IPS-18a (cell line): ENCODE measurements around the gene STRA8.

Experiments
- H3K27ac ChIP-seq: one replicate; pipeline ENCODE4 v1.5.1; 2013; ENCODE audit warnings: low read length
- H3K27me3 ChIP-seq: one replicate; pipeline ENCODE4 v1.6.1; 2013; ENCODE audit warnings: mild to moderate bottlenecking, low read length; ENCODE audit not compliant: control insufficient read depth, insufficient read depth
- H3K36me3 ChIP-seq: one replicate; pipeline ENCODE4 v1.6.1; 2013; ENCODE audit warnings: low read depth, low read length; ENCODE audit not compliant: control insufficient read depth
- H3K4me1 ChIP-seq: one replicate; pipeline ENCODE4 v1.6.1; 2013; ENCODE audit warnings: low read depth, low read length; ENCODE audit not compliant: control insufficient read depth
- H3K4me3 ChIP-seq: one replicate; pipeline ENCODE4 v1.5.1; 2013; ENCODE audit warnings: low read length
- H3K9ac ChIP-seq: one replicate; pipeline ENCODE4 v1.6.1; 2013; ENCODE audit warnings: mild to moderate bottlenecking, low read length, moderate library complexity
- H3K9me3 ChIP-seq: one replicate; pipeline ENCODE4 v1.6.1; 2013; ENCODE audit warnings: low read depth, low read length; ENCODE audit not compliant: control insufficient read depth

STRA8 gene

DNA sequence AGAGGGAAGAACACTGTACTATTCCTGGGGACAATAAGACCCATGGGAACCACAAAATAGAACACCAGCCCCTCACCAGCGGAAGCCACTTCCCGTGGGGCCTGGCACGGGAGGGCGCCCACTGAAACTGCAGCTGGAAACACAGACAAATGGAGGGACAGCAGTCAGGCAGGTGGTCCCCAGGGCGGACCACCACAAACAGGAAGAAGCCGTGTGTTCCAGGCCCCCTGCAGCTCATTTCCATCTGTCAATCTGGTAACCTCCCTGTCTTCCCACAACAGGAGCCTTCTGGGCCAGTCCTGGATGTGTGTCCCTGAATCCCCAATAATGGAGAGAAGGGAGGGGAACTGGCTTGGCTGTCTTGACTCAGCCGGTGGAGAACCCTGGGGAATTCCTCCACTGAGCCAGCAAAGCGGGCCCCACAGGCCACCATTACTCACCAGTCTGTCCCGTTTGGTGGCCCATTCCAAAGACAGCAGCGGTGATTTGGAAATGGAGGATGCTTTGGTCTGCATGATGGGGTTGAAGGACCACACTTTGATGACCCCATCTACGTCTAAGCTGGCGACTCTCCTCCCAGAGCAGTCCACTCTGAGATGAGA is 39.0 kb upstream of the STRA8 start:
- Histone ChIP-seq H3K4me1 (peaks cover 1% of the 10 kb centered on the region), H3K9me3 (no peaks in the 10 kb centered on the region), H3K4me3 (no peak overlapping the region), H3K36me3 (peaks cover 7% of the 10 kb centered on the region), H3K27me3 (no peaks in the 10 kb centered on the region), H3K9ac (no peak overlapping the region), H3K27ac (no peak overlapping the region)

DNA sequence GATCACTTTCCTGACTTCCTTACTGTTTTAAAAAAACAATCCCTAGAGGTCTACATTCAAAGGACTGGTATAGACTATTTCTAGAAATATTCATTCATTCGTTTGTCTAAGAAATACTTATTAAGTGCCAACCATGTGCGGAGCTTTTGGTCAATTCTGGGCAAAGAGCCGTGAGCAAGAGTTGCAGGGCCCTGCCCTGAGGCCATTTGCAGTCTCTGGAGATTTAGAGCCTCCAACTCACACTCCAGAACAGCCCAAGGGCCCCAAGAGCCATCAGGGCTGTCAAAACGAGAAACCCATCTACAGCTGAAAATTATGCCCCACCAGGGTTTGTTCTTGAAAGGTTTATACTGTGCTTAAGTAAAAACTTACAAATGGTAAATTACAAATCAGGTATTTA is 38.5 kb upstream of the STRA8 start:
- Histone ChIP-seq H3K4me3 (no peak overlapping the region), H3K4me1 (peaks cover 3% of the 10 kb centered on the region), H3K27ac (no peak overlapping the region), H3K36me3 (peaks cover 7% of the 10 kb centered on the region), H3K9me3 (no peaks in the 10 kb centered on the region), H3K9ac (no peak overlapping the region), H3K27me3 (no peaks in the 10 kb centered on the region)

GRCh38 chr7:135195968-135196629 is 37.5 kb upstream of the STRA8 start:
- no peak overlapping the region for H3K27ac ChIP-seq

DNA sequence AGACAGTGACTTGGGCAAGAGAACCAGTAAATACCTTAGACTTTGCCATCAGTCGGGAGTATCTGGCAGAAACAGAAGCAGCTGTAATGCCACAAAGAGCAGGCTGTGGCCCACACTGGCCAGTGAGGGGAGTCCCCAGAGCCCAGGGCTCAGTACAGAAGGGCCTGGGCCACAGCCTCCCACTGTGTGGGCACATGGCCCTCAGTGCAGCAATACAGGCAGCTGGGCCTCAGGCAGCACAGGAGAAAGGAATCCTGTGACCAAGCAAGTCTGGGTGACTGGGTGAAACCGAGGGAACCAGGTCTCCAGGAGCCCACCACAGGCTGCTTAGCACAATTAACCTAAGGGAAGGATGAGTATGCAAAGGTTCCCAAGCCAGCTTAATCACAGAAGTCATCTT is 36.3 kb upstream of the STRA8 start:
- H3K27me3 ChIP-seq = no peaks in the 10 kb centered on the region
- no peak overlapping the region for H3K27ac ChIP-seq
- peaks cover 3% of the 10 kb centered on the region for H3K4me1 ChIP-seq
- H3K9ac ChIP-seq = no peak overlapping the region
- no peak overlapping the region for H3K4me3 ChIP-seq
- H3K9me3 ChIP-seq = no peaks in the 10 kb centered on the region
- H3K36me3 ChIP-seq = peaks cover 7% of the 10 kb centered on the region

More at GRCh38 chr7:135195968-135196629, 37.5 kb upstream of the STRA8 start:
- peaks cover 7% of the 10 kb centered on the region for H3K36me3 ChIP-seq
- H3K4me3 ChIP-seq = no peak overlapping the region
- no peaks in the 10 kb centered on the region for H3K27me3 ChIP-seq
- H3K4me1 ChIP-seq = peaks cover 3% of the 10 kb centered on the region
- H3K9me3 ChIP-seq = no peaks in the 10 kb centered on the region
- H3K9ac ChIP-seq = no peak overlapping the region

GRCh38 chr7:135197906-135198655 is 35.6 kb upstream of the STRA8 start:
- Histone ChIP-seq H3K4me1 (peaks cover 3% of the 10 kb centered on the region), H3K4me3 (no peak overlapping the region), H3K9me3 (no peaks in the 10 kb centered on the region), H3K36me3 (peaks cover 3% of the 10 kb centered on the region), H3K27me3 (no peaks in the 10 kb centered on the region), H3K9ac (no peak overlapping the region), H3K27ac (no peak overlapping the region)

GRCh38 chr7:135199439-135199838 is 34.2 kb upstream of the STRA8 start:
- Histone ChIP-seq H3K9me3 (no peaks in the 10 kb centered on the region), H3K9ac (no peak overlapping the region), H3K4me1 (peaks cover 3% of the 10 kb centered on the region), H3K4me3 (no peak overlapping the region), H3K27ac (no peak overlapping the region), H3K36me3 (peaks cover 3% of the 10 kb centered on the region), H3K27me3 (no peaks in the 10 kb centered on the region)

GRCh38 chr7:135200821-135201331 is 32.8 kb upstream of the STRA8 start:
- Histone ChIP-seq H3K27ac (no peak overlapping the region), H3K9me3 (no peaks in the 10 kb centered on the region), H3K27me3 (no peaks in the 10 kb centered on the region), H3K9ac (no peak overlapping the region), H3K4me3 (no peak overlapping the region), H3K4me1 (peaks cover 3% of the 10 kb centered on the region), H3K36me3 (peaks cover 3% of the 10 kb centered on the region)

- Histone ChIP-seq H3K9ac (no peak overlapping the region), H3K36me3 (peaks cover 3% of the 10 kb centered on the region), H3K4me3 (no peak overlapping the region), H3K27me3 (no peaks in the 10 kb centered on the region), H3K27ac (no peak overlapping the region), H3K4me1 (peaks cover 3% of the 10 kb centered on the region), H3K9me3 (no peaks in the 10 kb centered on the region)
Observed at GRCh38 chr7:135201350-135201749, 32.3 kb upstream of the STRA8 start.

DNA sequence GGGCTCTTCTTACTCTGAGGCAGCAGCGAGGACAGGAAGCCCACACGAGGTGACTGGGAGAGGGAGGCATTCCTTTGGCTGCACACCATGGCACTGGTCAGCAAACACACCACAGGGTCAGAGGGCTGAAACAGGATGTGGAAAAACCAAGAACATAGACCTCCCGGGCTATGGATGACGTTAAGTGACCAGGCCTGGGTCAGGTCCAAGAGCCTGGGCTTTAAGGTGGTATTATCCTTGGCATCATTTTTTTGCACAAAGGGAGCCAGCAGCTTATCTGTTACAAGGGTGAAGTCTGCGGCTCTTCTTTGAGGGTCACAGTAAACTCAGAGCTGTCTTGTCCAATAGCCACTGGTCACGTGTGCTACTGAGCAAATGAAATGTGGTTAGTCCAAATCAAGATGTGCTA is 29.3 kb upstream of the STRA8 start:
- Histone ChIP-seq H3K27ac (no peak overlapping the region), H3K9me3 (no peaks in the 10 kb centered on the region), H3K36me3 (peaks cover 2% of the 10 kb centered on the region), H3K4me3 (no peak overlapping the region), H3K27me3 (no peaks in the 10 kb centered on the region), H3K9ac (no peak overlapping the region), H3K4me1 (peaks cover 3% of the 10 kb centered on the region)

GRCh38 chr7:135204876-135205275 is 28.8 kb upstream of the STRA8 start:
- no peak overlapping the region for H3K27ac ChIP-seq
- no peaks in the 10 kb centered on the region for H3K4me1 ChIP-seq
- H3K9me3 ChIP-seq = no peaks in the 10 kb centered on the region
- H3K27me3 ChIP-seq = no peaks in the 10 kb centered on the region
- H3K36me3 ChIP-seq = no peaks in the 10 kb centered on the region
- H3K4me3 ChIP-seq = no peak overlapping the region
- no peak overlapping the region for H3K9ac ChIP-seq

DNA sequence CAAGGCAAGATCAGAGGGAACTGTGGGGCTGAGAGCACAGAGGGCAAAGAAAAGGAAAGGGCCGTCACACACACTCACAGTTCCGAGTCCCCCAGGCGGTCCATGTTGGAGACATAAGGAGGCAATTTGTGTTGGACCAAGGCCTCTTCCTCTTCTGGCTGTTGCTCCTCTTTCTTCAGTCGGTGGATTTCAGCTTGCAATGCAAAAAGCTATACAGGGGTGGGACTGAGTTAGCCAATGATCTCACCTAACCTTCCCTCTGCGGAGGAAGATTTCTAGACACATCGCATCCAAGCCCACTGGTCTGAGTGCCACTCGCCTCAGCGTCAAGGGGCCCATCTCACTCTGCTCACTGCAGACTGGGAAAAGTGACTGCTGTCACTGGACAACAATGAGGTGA is 27.8 kb upstream of the STRA8 start:
- H3K4me3 ChIP-seq = no peak overlapping the region
- H3K36me3 ChIP-seq = no peaks in the 10 kb centered on the region
- H3K4me1 ChIP-seq = no peaks in the 10 kb centered on the region
- H3K27ac ChIP-seq = no peak overlapping the region
- peaks cover 8% of the 10 kb centered on the region for H3K27me3 ChIP-seq
- H3K9ac ChIP-seq = no peak overlapping the region
- H3K9me3 ChIP-seq = no peaks in the 10 kb centered on the region
